SK-N-SH (cell line): ENCODE results near the gene MACROD1.
A peak's percentile ranks its signal among the peaks of the same experiment; 100 is the strongest.

ENCODE experiments used
- CTCF ChIP-seq: fragments of 200-600 bp; sonication (generic); IDR thresholded peaks from 2 replicates; pipeline ENCODE4 v1.6.1; 2017; ENCODE audit warnings: antibody characterized with exemption, mild to moderate bottlenecking, moderate library complexity
- EP300 ChIP-seq, 2 experiments: IDR thresholded peaks; 2 replicates each; pipeline versions ENCODE4 v1.4.0 to v1.6.1; 2012; ENCODE audit warnings: borderline replicate concordance in 1 of 2, low read depth in 1 of 2, low read length in 1 of 2
- GATA2 ChIP-seq: sonication (generic); formaldehyde crosslinking; IDR thresholded peaks from 2 replicates; pipeline ENCODE4 v1.5.0; 2020; ENCODE audit warnings: mild to moderate bottlenecking, missing genetic modification reagents
- IRF3 ChIP-seq: fragments of 150-350 bp; IDR thresholded peaks from 2 replicates; pipeline ENCODE4 v1.6.1; 2016; ENCODE audit warnings: mild to moderate bottlenecking, low read depth, low read length
- PBX3 ChIP-seq: IDR thresholded peaks from 2 replicates; pipeline ENCODE4; 2012
- POLR2AphosphoS5 ChIP-seq: IDR thresholded peaks from 2 replicates; pipeline ENCODE4 v1.6.1; 2012; ENCODE audit warnings: low read depth, low read length
- RAD21 ChIP-seq: IDR thresholded peaks from 2 replicates; pipeline ENCODE4 v1.6.1; 2012; ENCODE audit warnings: mild to moderate bottlenecking, low read length
- REST ChIP-seq: IDR thresholded peaks from 2 replicates; pipeline ENCODE4 v1.6.1; 2012; ENCODE audit warnings: mild to moderate bottlenecking, low read depth, low read length, moderate library complexity
- RFX5 ChIP-seq: IDR thresholded peaks from 2 replicates; pipeline ENCODE4 v1.6.1; 2012; ENCODE audit warnings: mild to moderate bottlenecking, improper control_type of control experiment, low read length
- SIN3A ChIP-seq: IDR thresholded peaks from 2 replicates; pipeline ENCODE4 v1.6.1; 2012; ENCODE audit warnings: low read depth, mild to moderate bottlenecking, low read length, moderate library complexity, borderline replicate concordance

GRCh38 chr11:64088162-64089026 lies 77.5 kb downstream of the MACROD1 start:
- no peak for TF ChIP-seq POLR2AphosphoS5
- peak; percentile 26; the same call in 1 of the 2 replicates for TF ChIP-seq CTCF
- no peak for TF ChIP-seq IRF3
- TF ChIP-seq PBX3 = no peak
- no peak for TF ChIP-seq GATA2
- TF ChIP-seq RAD21 = peak; percentile 33
- TF ChIP-seq RFX5 = no peak
- no peak for TF ChIP-seq SIN3A
- TF ChIP-seq REST = no peak
- no peak for TF ChIP-seq EP300 (IDR thresholded peaks at IDR 0.05; ENCODE audit: borderline replicate concordance in 1 of 2, low read depth in 1 of 2, low read length in 1 of 2)
